Dedifferentiated amniotic fluid mesenchymal stem cell (primary cell): Measurements from ENCODE around the gene ATL3.
A peak's percentile ranks its signal among the peaks of the same experiment; 100 is the strongest.
"Not testable (repeated sequence)": the region's sequence is repeated elsewhere in the genome, so short reads cannot be mapped to it uniquely, and the experiment has no call there.

Experiments
- DNase-seq: peaks from one replicate; pipeline ENCODE4 v3.0.0-alpha.2; 2016; ENCODE audit errors: extremely low spot score

Gene ATL3

GRCh38 chr11:63621071-63621470 is 50.1 kb downstream of the ATL3 start:
- no peak for DNase-seq

GRCh38 chr11:63619967-63620366 is 51.2 kb downstream of the ATL3 start:
- DNase-seq, result no peak

- not testable (repeated sequence) for DNase-seq
These were observed 53.5 kb downstream of the ATL3 start for GRCh38 chr11:63617686-63618085.

- no peak for DNase-seq
These were observed 54.2 kb downstream of the ATL3 start for GRCh38 chr11:63616953-63617352.

DNA sequence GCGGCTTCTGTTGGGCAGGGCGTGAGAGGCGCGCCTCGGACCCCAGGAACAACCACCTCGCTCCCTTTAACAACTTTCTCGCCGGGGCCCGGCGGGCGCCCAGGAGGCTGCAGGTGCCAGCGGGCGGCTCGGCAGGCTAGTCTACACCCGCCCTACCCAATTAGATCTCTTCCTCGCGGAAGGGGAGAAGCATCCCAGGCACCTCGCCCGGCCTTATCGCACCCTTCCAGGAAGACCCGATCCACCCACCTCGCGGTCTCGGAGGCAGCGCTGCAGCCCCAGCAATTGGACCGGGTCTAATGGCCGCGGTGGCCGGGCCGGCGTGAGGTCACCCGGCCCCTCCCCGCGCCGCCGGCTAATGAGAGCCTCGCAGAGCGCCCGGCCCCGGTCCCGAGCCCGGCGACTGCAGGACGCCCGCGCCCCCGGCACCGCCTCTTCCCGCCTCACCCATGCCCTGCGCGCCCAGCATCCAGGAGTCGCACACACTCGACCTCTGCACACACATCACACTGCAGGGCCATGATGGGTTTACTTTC is 57.0 kb downstream of the ATL3 start, which contains the start of gene PLAAT3:
PLAAT3 (minus strand) TSS at position 298 of the 536 bp plus-strand sequence. CDS start 419 bp downstream, outside the sequence.
- no peak for DNase-seq

DNA sequence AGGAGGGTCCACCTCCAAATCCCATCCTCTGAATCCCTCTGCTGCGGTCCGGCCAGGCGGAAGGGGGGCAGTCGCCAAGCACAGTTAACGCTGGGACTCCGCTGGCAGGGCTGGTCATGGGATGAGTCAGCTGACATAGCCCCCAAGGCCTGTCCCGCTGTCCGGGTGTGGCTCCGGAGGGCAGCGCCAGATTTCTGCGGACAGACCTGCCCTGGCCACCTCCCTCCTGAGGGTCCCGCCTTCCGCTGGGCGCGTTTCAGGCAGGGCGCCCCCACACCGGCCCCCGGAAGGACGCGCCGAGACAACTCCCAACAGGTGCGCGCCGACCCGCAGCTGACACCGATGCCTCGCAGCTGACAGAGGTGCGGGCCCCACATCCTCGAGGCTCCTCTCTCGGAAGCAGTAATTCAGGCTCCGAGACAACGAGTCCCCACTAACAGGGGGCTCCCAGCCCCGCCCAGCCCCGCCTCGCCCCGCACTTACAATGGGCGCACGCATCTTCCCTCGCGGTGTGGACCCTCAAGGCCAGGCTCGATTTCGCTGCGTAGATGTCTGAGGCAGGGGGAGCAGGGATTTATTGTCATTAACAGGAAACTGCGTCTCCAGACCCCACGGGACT is 57.5 kb downstream of the ATL3 start:
- DNase-seq, result no peak

- DNase-seq, result peak; percentile 56
These were observed 59.0 kb downstream of the ATL3 start for GRCh38 chr11:63612181-63612580.

GRCh38 chr11:63611395-63611747 is 59.8 kb downstream of the ATL3 start:
- DNase-seq, result no peak

DNA sequence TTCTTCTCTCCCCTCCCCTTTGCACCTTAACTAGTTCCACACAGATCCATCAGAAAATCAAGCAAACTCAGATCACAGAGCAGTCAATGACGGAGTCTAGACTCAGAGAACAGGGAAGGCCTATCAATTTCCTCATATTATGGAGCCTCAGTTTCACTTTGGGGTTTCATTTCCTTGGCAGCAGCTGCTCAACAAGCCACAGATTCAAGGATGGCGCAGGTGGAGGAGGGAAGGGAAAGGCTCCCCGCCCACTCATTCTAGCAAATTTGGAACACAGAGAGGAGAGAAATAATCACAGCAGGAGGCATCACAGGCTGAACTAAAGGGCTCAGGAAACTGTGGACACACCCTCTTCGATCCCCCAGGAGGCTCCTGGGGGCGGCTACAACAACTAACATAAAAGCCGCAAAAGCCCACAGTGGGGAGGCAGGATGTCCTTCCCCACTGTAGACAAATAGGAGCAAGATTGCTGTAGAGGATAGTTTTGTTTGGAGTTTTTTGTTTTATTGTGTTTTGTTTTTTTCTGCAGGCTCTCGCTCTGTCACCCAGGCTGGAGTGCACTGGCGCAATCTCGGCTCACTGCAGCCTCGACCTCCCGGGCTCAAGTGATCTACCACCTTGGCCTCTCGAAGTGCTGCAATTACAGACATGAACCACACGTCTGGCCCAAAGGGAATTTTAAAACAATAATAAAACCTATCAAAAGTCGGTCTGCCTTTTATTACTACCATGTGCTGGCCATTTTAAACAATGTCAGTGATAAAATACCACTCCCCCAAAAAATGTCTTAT is 60.4 kb downstream of the ATL3 start:
- no peak for DNase-seq

DNA sequence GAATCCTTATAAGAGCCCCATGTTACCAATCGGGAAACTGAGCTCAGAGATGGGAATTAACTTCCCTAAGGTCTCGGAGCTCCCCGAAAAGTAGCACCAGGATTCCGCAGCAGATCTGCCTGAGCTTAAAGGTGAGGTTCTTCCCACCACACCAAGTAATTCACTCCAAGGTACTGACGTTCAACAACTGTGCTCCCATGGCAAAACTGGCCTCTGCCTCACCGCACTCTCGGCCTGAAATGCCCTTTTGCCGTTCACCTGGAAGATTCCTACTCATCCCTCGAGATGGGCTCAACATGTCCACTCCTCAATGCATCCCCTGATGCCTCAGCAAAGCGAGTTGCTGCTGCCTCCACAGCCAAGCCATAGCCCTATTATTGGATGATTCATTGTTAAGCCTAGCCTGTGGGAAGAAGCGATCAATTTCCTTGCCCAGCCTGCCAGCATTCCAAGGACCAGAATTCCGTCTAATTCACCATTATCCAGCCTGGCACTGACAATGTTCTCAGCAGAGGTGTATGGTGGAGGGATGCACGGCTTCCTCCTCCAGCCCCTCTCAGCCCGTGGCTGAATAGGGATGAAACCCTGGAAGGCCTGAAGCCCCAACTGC is 61.1 kb downstream of the ATL3 start:
- no peak for DNase-seq

DNA sequence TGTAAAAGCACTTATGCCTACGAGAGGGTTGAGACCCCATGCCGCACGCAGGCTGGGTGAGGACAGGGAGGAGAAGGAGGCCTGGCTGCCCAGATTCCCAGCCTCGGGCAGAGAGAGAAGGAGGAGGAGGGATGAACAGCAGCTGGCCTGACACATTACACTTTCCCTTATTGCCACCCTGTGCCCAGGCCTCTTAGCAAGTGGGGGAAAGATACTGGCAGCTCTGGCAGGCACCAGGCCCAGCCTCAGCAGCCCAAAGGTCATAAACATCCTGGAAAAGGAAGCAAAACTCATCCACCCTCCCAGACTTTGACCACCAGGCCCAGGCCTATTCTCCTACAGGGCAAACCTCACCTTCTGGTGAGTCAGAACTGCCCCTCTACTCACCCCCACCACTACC is 61.6 kb downstream of the ATL3 start:
- DNase-seq, result no peak

DNA sequence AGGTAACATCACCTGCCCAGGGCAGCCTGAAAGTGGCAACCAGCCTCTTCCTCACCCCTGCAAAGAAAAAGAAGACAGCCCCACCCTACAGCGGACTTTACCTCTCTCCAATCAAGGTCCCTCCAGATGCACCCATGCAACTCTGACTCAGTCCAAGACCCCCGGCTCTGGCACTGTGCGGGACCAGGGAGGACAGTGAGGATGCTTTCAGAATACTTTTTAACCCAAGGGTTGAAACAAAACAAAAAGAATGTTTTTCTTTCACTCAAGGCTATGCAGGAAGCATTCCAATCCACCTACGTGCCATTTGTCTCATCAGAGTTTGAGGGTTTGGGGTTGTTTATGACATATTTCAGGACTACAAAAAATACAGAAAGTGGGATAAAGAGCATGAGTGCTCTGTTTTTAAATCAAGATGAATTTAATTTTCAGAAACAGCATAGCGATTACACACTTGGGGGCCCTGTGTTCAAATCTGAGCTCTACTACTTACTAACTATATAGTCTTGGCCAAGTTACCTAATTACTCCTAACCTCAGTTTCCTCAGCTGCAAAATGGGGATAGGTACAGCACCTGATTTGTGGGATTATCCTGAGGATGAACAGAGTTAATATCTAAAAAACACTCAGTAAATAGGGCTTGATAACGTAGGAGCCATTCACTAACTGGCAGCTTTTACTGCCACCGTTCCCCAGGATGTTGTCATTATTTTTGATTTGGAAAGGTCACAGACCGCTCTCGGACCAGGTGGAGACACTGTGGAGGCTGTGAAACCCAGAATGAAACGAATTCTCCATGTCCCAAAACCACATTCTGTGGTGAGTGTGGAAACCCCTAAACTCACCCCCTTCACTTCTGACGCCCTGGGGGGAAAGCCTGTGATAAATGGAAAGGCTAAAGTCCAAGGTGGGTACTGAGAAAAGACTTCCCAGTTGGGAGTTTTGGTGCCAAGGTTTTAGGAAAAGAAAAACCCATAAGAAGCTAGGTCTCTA is 62.5 kb downstream of the ATL3 start:
- peak; percentile 77 for DNase-seq

- DNase-seq, result no peak
These were observed 68.0 kb downstream of the ATL3 start for GRCh38 chr11:63603180-63603518.

GRCh38 chr11:63602290-63603179 is 68.6 kb downstream of the ATL3 start:
- DNase-seq, result peak; percentile 40

- DNase-seq, result no peak
These were observed 71.7 kb downstream of the ATL3 start for GRCh38 chr11:63599211-63600122.

GRCh38 chr11:63598556-63598955 is 72.6 kb downstream of the ATL3 start:
- DNase-seq, result no peak

DNA sequence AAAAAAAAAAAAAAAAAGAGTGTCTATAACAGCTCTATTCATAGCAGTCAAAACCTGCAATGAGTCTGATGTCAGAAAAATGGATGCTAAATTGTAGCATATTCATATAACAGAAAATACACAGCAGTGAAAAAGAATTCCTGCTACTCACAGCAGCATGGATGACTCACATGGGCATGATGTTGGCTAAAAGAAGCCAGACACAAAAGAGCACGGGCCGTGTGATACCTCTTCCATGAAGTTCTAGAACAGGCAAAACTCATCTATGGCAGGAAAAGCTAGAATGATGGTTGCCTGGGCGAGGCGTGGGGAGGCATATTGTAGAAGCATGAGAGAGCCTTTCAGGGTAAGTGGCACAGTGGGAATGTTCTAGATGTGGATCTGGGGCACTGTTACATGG is 75.9 kb downstream of the ATL3 start:
- no peak for DNase-seq

DNA sequence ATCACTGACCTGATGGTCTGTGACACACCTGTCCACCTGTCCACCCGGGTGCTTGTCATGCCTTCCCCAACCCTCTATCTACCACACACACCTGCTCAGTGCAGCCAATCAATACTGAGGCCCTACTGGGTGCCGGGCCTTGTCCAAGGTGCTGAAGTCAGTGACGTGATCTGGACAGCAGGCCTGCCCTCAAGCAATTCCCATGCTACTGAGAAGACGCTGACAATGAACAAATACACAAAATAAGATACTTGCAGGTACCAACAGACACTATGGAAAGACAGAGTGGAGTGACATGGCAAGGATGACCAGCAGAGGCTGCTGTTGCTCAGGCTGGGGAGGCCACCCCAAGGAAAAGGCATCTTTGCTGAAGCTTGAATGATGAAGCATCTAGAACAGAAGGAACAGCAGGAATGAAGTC is 78.2 kb downstream of the ATL3 start:
- DNase-seq, result no peak

DNA sequence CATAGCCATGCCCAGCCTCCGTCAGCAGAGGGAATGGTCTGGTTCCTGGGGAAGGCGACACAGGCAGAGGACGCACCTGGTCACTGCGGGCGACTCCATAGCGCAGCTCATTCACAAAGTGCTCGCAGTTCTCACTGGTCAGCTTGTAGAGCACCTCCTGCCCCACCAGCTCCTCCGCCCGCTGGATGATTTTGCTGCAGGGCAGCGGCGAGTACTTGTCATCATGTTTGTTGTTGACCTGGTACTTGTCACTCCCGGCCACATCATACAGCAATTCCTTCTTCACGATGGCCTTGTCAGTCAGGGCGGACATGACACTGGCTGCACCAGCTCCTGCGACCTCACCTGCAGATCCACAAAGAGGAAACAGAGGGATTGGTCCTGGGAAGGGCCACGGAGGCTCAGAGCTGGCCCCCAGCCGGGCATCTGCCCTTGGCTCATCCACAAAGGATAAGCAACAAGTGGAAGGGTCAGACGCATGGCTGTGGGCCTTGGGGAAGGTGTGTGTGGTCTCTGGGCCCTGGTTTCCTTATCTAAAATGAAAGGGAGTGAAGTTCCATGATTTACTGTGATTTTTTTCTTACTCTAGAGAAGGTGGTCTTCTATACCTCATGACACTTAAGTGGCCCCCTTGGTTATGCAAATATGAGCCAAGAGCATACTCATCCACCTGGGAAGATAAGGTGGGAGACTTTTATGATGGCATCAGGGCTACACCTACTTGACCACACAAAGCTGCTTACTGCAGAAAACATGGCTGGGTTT is 81.0 kb downstream of the ATL3 start:
- DNase-seq, result no peak
